NB4 (cell line): ENCODE results near the gene TRPT1.

ENCODE experiments used
- CTCF ChIP-seq: IDR thresholded peaks from one replicate; pipeline ENCODE4 v1.5.1; 2012; ENCODE audit warnings: low read depth, low read length
- MAX ChIP-seq: IDR thresholded peaks from 2 replicates; pipeline ENCODE4 v1.6.1; 2011; ENCODE audit warnings: low read depth, low read length
- MYC ChIP-seq: IDR thresholded peaks from 2 replicates; pipeline ENCODE4 v1.6.1; 2011; ENCODE audit warnings: low read depth, low read length
- POLR2A ChIP-seq: IDR thresholded peaks from 2 replicates; pipeline ENCODE4 v1.6.1; 2011; ENCODE audit warnings: mild to moderate bottlenecking; ENCODE audit not compliant: insufficient read length; ENCODE audit errors: extremely low read depth

GRCh38 chr11:64253481-64253880, 27.5 kb upstream of the TRPT1 start:
- TF ChIP-seq CTCF (no peak), POLR2A (no peak), MAX (no peak), MYC (no peak)
